ENCODE results near the gene DICER1. TPM values are rescaled to one million over a fixed set of nuclear protein-coding genes. Genes with fewer than 3 reads are reported as not detected.

Gene DICER1
- total RNA-seq, 4 donors from 2014 or later: 54.5 to 94.8 (median 83.8) TPM

- peaks cover 0 to 79% (median 27%) of the 10 kb centered on the region in 4 donors for H3K4me1 ChIP-seq
- H3K4me3 ChIP-seq: no peak overlapping the region
- peak overlapping the region; percentile 11 to 72 (median 49) for H3K27ac ChIP-seq
- H3K9me3 ChIP-seq: no peaks in the 10 kb centered on the region
- H3K36me3 ChIP-seq: peaks cover 0 to 46% (median 0%) of the 10 kb centered on the region in 3 donors
- 44 to 52% methylated on average over 8 of the region's 8 CpGs for WGBS, 2 donors
- TF ChIP-seq EP300 (IDR thresholded peaks at IDR 0.05): no peak
- no peak for TF ChIP-seq CTCF (IDR thresholded peaks at IDR 0.05)
- TF ChIP-seq POLR2A (IDR thresholded peaks at IDR 0.05): no peak
- no peak for DNase-seq (ENCODE audit: low spot score in 2 of 2)
- H3K27me3 ChIP-seq: no peaks in the 10 kb centered on the region
These were observed 61.3 kb downstream of the DICER1 start for GRCh38 chr14:95095996-95096395.

- TF ChIP-seq CTCF (IDR thresholded peaks at IDR 0.05) (no peak), EP300 (IDR thresholded peaks at IDR 0.05) (no peak), POLR2A (IDR thresholded peaks at IDR 0.05) (no peak)
- peaks cover 0 to 47% (median 14%) of the 10 kb centered on the region in 4 donors for H3K4me1 ChIP-seq
- H3K27ac ChIP-seq: peak overlapping the region in 1 of 4 donors; percentile 38
- no peaks in the 10 kb centered on the region for H3K9me3 ChIP-seq
- H3K27me3 ChIP-seq: no peaks in the 10 kb centered on the region
- peaks cover 0 to 71% (median 0%) of the 10 kb centered on the region in 3 donors for H3K36me3 ChIP-seq
- no peak for DNase-seq (ENCODE audit: low spot score in 2 of 2)
- no peak overlapping the region for H3K4me3 ChIP-seq
- 77 to 83% methylated on average over 9 of the region's 9 CpGs for WGBS, 2 donors
These were observed 64.6 kb downstream of the DICER1 start for GRCh38 chr14:95092723-95093122.

GRCh38 chr14:95091581-95091980 lies 65.7 kb downstream of the DICER1 start:
- TF ChIP-seq EP300 (IDR thresholded peaks at IDR 0.05): no peak
- no peak for TF ChIP-seq POLR2A (IDR thresholded peaks at IDR 0.05)
- TF ChIP-seq CTCF (IDR thresholded peaks at IDR 0.05): no peak
- Histone ChIP-seq H3K27me3 (no peaks in the 10 kb centered on the region), H3K4me3 (no peak overlapping the region), H3K9me3 (no peaks in the 10 kb centered on the region), H3K27ac (no peak overlapping the region), H3K36me3 (peaks cover 0 to 81% (median 0%) of the 10 kb centered on the region in 3 donors), H3K4me1 (peaks cover 0 to 36% (median 8%) of the 10 kb centered on the region in 4 donors)
- WGBS, 2 donors: 37% methylated on average over 4 of the region's 4 CpGs
- no peak for DNase-seq (ENCODE audit: low spot score in 2 of 2)

GRCh38 chr14:95088665-95089064 lies 68.7 kb downstream of the DICER1 start:
- H3K27ac ChIP-seq: no peak overlapping the region
- H3K4me1 ChIP-seq: peaks cover 0 to 11% (median 5%) of the 10 kb centered on the region in 4 donors
- H3K4me3 ChIP-seq: no peak overlapping the region
- TF ChIP-seq CTCF (IDR thresholded peaks at IDR 0.05) (no peak), EP300 (IDR thresholded peaks at IDR 0.05) (no peak), POLR2A (IDR thresholded peaks at IDR 0.05) (no peak)
- 47 to 48% methylated on average over 4 of the region's 4 CpGs for WGBS, 2 donors
- no peak for DNase-seq (ENCODE audit: low spot score in 2 of 2)
- no peaks in the 10 kb centered on the region for H3K9me3 ChIP-seq
- no peaks in the 10 kb centered on the region for H3K27me3 ChIP-seq
- H3K36me3 ChIP-seq: peaks cover 0 to 72% (median 0%) of the 10 kb centered on the region in 3 donors

GRCh38 chr14:95087619-95088018 lies 69.7 kb downstream of the DICER1 start:
- no peaks in the 10 kb centered on the region for H3K27me3 ChIP-seq
- peaks cover 0 to 2% (median 0%) of the 10 kb centered on the region in 4 donors for H3K4me1 ChIP-seq
- 72 to 75% methylated on average over 6 of the region's 6 CpGs for WGBS, 2 donors
- H3K9me3 ChIP-seq: no peaks in the 10 kb centered on the region
- H3K36me3 ChIP-seq: peaks cover 0 to 61% (median 0%) of the 10 kb centered on the region in 3 donors
- TF ChIP-seq CTCF (IDR thresholded peaks at IDR 0.05) (no peak), POLR2A (IDR thresholded peaks at IDR 0.05) (no peak), EP300 (IDR thresholded peaks at IDR 0.05) (no peak)
- no peak for DNase-seq (ENCODE audit: low spot score in 2 of 2)
- H3K4me3 ChIP-seq: no peak overlapping the region
- H3K27ac ChIP-seq: no peak overlapping the region
